Kasumi-1 (cell line): Measurements from ENCODE around the gene SCGB3A1.

ENCODE experiments used
- DNase-seq, 2 experiments: peaks; one replicate each; lab custom pipeline; 2025; lab: John Stamatoyannopoulos, UW

SCGB3A1 gene, protein sequence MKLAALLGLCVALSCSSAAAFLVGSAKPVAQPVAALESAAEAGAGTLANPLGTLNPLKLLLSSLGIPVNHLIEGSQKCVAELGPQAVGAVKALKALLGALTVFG

DNA sequence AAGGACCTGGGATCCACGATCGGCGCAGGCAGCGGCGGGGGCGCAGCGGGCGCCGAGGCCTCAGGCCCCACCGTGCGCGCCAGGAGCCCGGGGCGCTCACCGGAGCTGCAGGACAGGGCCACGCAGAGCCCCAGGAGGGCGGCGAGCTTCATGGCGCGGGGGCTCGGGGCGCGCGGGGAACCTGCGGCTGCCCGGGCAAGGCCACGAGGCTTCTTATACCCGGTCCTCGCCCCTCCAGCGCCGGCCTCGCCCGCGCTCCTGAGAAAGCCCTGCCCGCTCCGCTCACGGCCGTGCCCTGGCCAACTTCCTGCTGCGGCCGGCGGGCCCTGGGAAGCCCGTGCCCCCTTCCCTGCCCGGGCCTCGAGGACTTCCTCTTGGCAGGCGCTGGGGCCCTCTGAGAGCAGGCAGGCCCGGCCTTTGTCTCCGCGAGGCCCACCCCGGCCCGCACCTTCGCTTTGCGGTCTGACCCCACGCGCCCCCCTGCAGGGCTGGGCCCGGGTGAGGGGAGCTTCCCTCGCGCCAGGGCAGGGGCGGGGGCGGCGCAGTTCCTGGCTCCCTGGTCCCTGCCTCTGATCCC is at the start of gene SCGB3A1:
TSS of gene SCGB3A1 (minus strand) at position 189 of the 577 bp plus-strand sequence. CDS start at position 152, 37 bp downstream.
- peak; percentile 11 to 25 for DNase-seq

DNA sequence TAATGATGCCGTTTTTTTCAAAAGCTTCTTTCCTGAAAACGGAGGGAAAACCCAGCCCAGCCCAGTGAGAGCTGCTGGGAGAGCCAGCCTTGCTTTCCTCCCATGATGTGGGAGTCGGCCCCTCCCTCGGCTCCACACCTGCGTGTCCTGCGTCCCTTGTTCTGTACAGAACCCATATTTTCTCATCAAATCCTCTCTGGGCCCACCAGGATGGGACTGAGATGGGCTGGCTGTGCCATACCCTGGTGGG is 49.2 kb upstream of the SCGB3A1 start:
- DNase-seq, result no peak

DNA sequence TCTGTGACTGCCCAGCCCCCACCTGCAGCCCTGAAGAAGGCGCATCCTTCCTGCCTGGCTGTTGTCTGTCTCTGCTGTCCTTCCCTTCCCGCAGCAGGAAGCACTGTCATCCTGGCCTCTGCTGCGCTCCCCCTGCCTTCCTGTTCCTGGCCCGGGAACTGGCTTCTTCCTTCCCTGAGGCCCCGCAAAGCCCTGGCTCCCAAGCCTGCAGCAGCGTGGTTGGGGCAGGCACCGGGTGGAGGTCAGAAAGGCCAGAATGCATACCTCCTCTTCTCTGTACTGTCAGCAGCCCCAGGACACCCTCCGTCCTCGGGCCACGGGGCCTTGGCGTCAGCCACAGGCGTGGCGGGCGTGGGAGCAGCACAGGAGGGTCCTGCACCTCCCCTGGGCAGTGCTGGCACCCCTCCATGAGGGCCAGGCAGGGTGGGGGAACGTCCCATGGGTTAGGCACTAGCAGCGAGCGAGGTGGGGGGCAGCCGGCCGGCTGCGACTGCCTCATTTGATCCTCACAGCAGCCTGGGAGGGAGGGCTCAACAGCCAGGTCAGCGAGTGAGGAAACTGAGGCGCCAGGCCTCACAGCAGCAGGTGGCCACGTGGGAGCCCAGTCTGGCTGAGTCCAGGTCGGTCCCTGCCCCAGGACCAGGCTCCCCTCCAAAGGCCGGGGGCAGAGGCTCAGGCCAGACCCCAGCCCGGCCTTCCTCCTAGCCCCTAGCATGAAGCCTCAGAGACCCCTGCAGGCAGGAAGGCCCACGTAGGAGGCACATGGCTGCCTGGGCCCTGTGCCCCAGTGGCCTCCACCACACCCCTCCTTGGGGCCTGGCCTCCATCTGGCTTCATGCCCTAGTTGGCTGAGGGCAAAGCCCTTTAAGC is 48.7 kb upstream of the SCGB3A1 start:
- DNase-seq, result peak; percentile 30 to 58

DNA sequence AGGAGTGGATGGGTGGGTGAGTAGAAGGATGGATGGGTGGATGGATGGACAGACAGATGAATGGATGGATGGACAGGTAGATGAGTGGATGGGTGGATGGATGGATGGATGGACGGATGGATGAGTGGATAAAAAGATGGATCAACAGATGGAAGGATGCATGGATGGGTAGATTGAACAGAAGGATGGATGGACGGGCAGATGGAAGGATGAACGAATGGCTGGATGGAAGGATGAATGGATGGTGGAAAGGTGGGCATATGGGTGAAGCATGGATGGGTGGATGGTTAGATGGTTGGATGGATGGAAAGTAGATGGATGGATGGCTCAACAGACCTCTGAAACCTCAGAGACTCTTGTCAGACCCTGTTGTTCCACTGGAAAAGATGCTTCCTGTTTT is 48.0 kb upstream of the SCGB3A1 start:
- no peak for DNase-seq

DNA sequence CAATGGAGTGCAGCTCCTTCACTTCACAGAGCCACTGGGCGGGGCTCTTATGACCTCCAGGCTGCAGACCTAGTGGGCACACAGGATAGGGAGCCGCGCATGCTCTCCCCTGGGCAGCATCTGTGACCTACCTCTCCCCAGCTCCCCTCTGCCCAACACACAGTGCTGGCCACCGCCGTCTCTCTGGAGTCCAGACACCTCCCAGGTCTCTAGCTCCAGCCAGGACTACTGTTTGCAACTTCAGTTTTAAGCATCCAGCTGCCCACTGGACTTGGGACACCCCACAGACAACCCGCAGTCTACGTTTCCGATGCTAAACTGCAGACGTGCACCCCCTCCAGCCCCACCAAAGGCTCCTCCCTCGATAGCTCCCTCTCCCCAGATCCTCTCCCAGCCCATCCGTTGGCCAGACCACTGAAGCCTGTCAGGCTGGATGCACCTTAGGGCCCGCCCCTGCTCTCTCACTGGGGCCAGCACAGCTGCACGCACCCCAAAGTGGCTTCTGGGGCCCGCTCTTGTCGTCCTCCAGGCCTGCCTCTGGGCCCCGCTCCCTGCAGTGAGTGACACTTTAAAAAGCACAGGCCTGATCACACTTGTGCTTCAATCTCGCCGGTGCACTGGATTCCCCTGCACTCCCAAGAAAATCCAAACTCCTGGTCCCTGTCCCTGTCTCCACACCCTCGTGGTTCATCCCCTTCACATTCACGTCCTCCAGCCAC is 46.8 kb upstream of the SCGB3A1 start:
- no peak for DNase-seq

DNA sequence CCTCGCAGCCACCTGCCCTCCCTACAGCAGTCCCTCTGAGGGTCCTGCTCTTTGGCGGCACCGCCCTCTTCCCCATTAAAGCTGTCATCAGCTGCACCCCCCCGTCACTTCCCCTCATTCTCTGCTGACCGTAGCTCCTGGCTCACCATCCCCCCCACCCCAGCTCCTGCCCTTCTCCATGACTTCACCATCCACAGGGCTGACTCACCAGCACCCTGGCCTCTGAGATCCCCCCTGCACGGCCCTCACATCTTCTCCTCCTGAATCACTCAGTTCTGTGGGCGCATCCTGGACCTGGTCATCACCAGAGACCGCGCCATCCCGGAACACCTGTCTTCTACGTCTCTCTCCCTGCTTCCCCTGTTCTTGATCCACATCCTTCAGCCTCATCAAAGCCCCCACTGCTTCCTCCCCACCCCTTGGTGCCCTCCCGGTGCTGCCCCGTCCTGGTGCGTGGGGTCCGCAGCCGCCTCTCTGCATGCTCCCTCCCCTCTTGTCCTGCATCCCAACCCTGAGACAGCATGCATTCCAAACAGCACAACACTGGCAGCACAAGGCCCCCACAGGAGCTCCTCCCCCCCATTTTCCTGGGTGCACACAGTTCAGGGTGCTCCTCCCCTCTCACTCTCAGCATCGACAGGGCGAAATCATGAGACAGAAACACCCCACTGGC is 45.2 kb upstream of the SCGB3A1 start:
- no peak for DNase-seq

DNA sequence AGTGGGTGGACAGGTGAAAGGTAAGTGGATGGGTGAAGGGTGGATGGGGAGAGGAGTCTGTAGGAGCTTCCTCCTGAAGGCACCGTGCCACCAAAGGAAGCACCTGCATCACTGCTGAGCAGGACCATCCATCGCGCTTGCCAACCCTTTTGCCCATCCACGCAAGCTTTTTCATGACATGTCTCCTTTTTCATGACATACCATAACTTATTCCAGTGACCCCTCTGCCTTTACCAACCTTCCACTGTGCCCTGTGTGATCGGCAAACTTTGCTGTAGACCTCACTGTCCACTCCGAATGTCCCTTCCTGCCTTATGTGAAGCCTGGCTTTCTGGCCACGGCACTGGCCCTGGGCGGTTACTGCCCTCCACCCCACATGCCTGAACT is 44.7 kb upstream of the SCGB3A1 start:
- DNase-seq, result no peak

DNA sequence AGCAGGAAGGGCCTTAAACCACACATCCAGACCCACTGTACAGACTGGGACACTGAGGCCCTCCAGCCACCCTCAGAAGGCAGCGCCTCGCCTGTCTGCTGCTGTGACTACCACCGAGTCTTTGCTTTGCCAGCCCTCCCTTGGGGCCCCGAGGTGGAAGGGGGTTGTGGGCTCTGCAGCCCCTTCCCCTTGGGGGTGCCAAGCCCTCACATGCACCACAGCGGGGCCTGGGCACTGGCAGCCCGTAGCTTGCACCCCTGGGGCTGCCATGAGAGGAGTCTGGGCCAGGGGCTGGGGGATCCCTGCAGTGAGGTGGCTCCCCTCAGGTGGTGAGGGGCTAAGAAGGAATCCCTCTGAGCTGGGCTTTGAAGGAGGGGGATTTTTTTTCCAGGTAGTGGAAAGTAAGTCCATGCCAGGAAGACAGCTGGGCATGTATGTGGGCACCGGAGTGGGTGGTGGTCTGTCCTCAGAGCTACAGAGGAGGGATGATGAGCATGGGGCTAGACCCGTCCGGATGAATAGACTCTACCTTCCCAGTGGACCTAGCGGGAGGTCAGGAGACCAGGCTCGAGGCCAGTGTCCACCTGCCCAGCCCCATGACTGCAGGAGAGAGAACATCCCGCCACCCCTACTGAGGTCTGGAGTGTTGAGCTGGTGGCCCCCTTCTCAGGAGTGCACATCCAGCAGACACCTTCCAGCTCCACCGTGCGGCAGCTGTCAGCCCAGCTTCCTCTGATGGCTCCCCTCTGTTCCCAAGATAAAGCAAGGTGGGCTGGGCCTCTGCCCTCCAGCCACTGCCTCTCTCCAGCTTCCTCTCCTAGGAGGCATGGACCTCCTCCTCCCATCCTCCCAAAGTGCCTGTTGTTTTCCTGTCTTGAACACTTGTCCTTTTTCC is 42.2 kb upstream of the SCGB3A1 start:
- no peak for DNase-seq

DNA sequence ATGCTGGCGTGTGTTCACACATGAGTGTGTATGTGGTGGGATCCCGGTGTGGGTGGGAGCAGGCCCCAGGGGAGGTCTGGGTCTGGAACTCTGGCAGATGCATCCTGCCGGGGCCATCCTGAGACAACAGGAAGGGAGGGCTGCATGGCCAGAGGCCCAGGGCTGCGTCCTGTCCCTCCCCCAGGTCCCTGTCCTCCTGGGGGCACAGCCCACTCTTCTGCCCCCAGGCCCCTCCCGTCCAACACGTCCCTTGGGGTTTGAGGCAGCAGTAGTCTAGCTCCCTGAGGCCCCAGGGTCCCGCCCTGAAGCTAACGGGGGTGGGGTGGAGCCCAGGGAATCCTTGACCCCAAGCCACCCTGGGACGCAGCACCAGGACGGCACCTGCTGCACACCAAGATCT is 41.5 kb upstream of the SCGB3A1 start:
- no peak for DNase-seq

DNA sequence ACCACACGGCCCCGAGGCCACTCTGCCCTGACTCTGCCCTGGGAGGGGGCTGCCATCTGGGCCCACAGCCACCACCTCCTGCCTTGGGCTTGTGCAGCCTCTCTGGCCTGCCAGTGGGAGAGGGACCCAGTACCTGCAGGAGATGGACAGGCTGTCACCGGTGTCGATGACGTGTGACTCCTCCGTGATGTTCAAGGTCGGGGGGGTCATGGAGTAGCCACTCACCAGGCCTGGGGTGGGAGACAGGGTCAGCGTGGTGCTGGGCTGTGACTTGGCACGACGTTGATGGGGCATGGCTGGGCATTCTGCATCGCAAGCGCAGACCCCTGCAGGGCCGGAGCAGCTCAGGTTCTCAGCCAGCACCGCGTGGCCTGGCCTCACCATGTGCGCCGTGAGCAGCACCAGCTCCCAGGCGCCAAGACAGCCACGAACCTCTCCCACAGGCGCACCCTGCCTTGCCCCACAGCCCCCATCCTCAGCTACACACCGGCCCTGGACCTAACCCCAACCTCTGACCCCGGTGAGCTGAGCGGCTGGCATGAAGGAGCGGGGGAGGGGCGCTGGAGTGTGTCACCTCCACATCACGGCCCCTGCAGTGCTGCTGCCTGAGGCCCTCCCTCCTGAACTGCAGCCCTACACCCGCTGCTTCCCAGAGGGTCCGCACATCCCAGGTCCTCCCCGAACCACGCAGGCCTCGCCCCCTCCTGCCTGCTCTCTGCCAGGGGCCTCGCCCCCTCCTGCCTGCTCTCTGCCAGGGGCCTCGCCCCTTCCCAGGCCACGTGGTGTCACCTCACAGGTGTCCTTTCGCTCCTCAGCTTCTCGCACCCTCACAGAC is 40.5 kb upstream of the SCGB3A1 start:
- DNase-seq, result peak in 1 of 2 experiments; percentile 79

DNA sequence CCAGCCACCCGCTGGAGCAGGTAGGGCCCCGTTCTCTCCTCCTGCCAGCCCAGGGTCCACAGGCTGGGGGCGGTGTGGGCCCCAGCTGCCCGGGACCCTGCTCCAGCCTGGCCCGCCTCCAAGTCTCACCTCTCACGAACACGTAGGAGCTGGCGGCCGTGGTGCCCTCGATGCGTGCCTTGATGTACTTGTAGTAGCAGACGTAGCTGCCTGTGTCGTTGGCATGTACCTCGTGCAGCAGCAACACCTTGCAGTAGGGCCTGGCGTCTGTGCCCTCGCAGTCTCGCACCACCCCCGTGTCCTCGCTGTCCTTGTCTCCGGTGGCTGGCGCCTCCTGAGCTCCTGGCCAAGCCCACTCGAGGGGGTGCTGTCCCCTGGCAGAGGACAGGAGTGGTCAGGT is 39.1 kb upstream of the SCGB3A1 start:
- DNase-seq, result no peak

DNA sequence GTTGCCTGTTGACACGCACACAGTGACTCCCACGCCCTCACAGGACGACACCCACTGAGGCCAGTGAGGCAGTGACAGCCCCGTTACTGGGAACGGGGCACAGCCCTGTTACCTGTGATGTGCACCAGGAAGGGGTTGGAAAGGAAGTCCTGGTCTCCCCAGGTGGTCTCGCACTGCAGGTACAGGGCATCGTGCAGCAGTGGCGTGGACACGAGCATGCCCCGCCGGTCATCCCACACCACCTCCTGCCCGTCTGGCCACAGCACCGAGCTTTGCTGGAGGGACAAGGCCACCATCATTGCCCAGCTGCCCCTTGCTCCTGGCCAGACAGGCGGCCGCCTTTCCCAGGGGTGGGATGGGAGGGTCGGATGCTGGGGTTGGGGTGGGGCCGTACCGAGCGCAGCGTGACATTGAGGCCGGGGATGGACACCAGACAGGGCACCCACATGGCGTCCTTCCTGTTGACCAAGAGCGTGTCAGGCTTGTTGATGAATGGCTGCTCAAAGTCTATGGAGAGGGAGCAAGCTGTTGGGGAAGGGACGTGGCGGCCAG is 38.6 kb upstream of the SCGB3A1 start:
- no peak for DNase-seq

DNA sequence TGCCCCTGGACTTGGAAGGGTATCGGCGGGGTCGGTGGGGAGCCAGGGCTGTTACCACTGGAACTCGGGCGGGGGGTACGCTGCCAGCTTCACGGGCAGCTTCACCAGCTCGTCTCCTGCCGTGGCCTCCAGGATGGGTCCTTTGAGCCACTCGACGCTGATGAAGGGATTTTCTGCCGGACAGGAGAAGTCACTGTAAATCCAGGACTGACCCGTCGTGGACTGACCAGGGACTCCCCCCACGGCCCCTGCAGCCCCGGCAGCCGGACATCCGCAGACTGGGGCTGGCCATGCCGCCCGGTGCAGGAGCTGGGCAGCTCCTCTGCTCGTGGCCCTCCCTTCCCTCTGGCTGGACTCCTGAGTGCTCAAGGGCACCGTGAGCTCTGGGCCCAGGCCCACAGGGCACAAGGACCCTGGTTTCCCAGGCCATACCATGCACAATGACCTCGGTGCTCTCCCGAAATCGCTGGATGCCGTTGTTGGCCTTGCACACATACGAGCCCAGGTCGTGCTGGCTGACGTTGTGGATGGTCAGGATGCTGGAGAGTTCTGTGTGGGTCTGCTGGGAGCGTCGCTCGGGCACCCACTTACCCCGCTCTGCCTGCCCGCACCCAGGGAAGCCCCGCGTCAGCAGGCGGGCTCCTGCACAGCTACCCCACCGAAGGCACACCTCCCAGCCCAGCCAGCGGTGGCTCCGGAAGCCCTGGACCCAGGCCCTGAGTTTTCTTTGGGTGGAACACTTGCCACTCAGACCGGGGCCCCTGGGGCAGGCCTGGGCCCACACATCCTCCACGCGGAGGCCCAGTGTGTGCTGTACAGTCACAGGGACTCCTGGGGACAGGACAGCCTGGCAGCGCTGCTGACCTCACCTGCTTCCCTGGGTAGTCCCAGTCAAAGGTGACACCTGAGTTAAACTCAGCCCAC is 37.8 kb upstream of the SCGB3A1 start:
- DNase-seq, result no peak

DNA sequence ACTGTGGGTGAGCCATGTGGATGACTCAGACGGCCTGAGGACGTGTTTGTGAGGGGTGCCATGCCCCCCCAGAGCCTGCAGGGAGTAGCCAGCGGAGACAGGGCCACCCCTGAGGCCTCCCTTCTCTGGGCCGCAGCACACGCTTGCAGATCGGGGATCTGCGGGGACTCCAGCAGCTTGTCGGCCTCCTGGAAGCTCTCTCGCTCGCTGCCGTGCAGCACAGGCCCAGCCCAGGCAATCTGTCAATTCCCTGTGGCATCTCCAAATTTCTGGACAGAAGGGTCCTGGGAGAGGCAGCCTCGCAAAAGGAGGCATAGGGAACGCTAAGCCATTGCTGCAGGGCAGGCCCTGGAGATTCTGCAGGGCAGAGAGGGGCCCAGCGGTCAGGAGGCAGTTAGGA is 36.9 kb upstream of the SCGB3A1 start:
- DNase-seq, result no peak

DNA sequence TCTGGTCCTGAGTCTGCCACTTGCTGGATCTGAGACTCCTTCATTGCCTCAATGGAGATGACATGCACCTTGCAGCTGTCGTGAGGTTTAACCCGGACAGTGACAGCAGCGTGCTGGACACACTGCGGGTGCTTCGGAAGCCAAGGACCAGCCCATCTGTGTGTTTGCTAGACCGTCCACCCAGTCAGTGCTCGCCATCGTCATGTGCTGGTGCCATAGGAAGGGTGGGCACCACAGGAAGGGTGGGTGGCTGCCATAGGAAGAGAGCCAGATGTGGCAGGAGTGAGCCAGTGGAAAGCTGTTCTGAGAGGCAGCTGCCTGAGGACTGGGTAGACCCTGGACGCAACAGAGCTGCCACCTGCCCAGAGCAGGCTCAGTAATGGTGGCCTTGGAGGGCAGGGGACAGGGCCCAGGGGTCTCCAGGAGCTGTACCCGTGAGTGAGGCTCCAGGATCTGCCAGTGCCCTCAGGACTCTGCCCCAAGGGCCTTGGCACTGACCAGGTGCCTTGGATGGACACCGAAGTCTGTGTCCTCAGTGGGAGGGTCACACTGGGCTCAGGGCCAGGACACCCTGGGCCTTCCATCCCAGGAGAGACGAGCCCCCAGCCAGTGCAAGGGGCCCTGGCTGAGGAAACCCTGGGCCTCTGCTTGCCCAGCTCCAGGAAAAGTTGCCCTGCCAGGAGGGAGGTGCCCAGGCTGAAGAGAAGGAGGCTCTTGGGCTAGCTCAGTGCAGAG is 36.3 kb upstream of the SCGB3A1 start:
- DNase-seq, result no peak

DNA sequence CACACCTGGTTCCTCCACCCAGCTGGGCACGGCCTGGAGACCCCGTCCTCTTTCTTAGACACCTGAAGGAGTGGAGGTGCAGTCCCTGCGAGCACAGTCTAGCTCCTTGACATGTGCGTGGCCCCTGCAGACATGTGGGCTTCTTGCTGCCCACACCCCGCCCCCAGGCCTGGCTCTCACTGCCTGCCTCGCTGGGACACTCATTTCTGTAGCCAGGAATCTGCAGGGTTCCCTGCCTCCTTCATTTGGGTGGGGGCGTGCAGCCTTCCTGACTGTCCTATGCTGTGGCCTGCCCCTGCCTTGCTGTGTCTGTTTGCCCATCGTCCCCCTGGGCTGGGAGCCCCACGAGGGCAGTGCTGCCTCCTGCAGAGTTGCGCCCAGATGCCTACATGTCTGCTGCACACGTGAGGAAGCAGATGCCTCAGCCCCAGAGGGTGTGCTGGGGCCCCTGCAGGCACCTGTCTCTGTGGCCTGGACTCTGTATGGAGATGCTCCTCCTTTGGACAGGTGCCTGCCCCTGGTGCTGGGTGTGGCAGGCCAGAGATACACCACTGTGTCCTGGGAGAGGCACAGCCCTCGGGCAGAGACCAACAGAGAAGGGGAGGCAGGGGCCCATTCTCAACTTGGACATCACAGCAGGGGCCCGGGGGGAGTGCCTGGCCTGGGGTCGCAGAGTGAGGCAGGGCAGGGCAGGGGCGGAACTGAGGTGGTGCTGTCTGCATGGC is 35.5 kb upstream of the SCGB3A1 start:
- DNase-seq, result no peak

DNA sequence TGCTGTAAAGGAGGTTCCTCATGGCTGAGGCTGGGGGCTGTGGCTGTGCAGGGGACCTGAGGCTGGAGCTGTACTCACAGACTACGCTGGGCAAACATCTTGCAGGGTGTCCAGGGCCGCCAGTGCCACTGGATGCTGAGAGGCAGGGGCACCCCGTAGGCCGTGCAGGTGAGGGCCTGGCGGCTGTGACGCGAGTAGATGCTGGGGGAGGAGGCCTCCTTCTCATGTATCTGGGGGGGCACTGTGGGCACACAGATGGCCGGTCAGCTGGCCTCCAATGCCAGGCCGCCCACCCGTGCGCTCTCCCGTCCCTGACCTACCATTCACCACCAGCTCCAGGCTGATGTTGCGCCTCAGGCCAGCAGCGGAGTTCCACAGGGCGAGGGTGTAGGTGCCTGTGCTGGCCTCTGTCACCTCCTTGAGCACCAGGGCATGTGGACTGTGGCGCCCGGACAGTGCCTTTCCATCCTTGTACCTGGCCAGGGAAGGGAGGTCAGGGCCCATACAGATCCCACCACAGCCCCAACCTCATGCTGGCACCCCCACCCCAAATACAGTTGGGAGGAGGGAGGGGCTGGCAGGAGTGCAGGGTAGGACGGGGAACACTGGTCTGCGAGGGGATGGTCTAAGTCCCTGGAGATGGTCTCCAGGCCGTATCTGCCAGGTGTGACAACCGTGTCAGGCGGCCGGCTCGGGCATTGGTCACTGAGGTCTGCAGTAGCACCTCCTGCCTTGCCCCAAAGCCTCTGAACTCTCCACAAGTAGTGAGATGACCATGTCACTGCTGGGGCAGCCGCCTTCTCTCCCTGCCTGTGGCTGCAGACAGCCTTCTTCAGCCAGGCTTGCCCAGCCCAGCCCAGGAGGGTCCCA is 34.7 kb upstream of the SCGB3A1 start:
- no peak for DNase-seq
